ENCODE measurements around the gene RPL38. TPM values are rescaled to one million over a fixed set of nuclear protein-coding genes. Genes with fewer than 3 reads are reported as not detected.

The RPL38 gene
- total and polyA plus RNA-seq, 5 donors from 2014 or later = 1,316 to 2,253 (median 2,032) TPM

GRCh38 chr17:74257311-74257710 lies 53.8 kb downstream of the RPL38 start:
- H3K4me1 Mint-ChIP-seq = peaks cover 0 to 4% (median 2%) of the 10 kb centered on the region in 4 donors
- H3K4me3 Mint-ChIP-seq = no peak overlapping the region
- Histone ChIP-seq H3K27me3 (ENCODE audit: control insufficient read depth, insufficient read depth, low read length) (no peaks in the 10 kb centered on the region), H3K4me3 (ENCODE audit: low read depth, low read length) (no peak overlapping the region), H3K36me3 (ENCODE audit: control insufficient read depth, insufficient read depth, low read length) (peaks cover 14% of the 10 kb centered on the region), H3K4me1 (ENCODE audit: control insufficient read depth, insufficient read depth, low read length, poor library complexity, severe bottlenecking) (no peaks in the 10 kb centered on the region), H3K27ac (ENCODE audit: insufficient read depth, low read length, poor library complexity, severe bottlenecking) (no peak overlapping the region), H3K9me3 (ENCODE audit: control insufficient read depth in 2 of 2, low read length in 2 of 2) (no peaks in the 10 kb centered on the region)
- peak overlapping the region in 1 of 3 donors; percentile 59 for H3K27ac Mint-ChIP-seq
- no peak for DNase-seq
- no peaks in the 10 kb centered on the region for H3K27me3 Mint-ChIP-seq
- H3K36me3 Mint-ChIP-seq = peaks cover 19% of the 10 kb centered on the region
- ATAC-seq (ENCODE audit: low read depth in 2 of 2) = no peak
- H3K9me3 Mint-ChIP-seq = peaks cover 0 to 1% (median 0%) of the 10 kb centered on the region in 7 donors

DNA sequence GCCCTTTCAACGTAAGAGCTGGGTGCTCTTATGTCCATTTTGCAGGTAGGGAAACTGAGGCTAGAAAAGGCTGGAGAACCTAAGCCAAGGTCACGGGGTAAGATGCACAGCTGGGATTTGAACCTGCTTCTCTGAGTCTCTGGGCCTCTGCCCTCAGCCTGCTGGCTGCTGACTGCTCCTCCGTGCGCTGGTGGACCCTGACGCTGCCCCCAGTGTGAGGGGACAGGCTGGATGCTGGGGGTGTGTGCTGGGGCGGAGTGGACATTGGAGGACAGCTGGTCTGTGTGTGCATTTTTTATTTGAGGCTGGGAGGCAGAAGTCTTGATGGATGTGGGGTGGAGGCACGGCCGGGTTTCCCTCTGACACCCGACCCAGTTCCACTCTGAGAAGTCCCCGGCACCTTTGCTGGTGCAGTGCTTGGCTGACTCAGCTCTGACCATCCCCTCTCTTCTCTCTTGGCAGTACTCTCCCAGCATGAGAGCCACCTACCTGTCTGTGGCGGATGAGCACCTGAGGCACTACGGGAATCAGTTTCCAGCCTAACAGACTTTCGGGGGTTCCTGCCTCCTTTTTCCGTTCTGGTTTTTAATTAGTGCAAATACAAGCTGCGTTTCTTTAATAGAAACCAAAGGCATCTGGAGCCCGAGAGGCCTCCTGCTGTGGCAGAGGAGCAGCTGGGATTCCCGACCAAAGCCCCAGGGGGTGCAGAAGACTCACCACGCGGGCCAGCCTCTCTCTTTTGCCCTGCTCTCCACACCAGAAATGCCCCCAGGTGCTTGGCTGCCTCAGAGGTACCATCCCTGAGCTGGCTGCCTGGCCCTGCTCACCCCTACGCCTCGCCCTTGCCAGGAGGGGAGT lies 56.4 kb downstream of the RPL38 start:
- Histone ChIP-seq H3K4me3 (ENCODE audit: low read depth, low read length) (no peak overlapping the region), H3K36me3 (ENCODE audit: control insufficient read depth, insufficient read depth, low read length) (peaks cover 4% of the 10 kb centered on the region), H3K27ac (ENCODE audit: insufficient read depth, low read length, poor library complexity, severe bottlenecking) (no peak overlapping the region), H3K4me1 (ENCODE audit: control insufficient read depth, insufficient read depth, low read length, poor library complexity, severe bottlenecking) (no peaks in the 10 kb centered on the region), H3K9me3 (ENCODE audit: control insufficient read depth in 2 of 2, low read length in 2 of 2) (no peaks in the 10 kb centered on the region), H3K27me3 (ENCODE audit: control insufficient read depth, insufficient read depth, low read length) (no peaks in the 10 kb centered on the region)
- ATAC-seq (ENCODE audit: low read depth in 2 of 2) = no peak
- H3K27me3 Mint-ChIP-seq = no peaks in the 10 kb centered on the region
- no peak overlapping the region for H3K4me3 Mint-ChIP-seq
- no peaks in the 10 kb centered on the region for H3K9me3 Mint-ChIP-seq
- DNase-seq = no peak
- H3K4me1 Mint-ChIP-seq = peaks cover 0 to 4% (median 4%) of the 10 kb centered on the region in 4 donors
- H3K27ac Mint-ChIP-seq = peak overlapping the region in 1 of 3 donors; percentile 20
- H3K36me3 Mint-ChIP-seq = peaks cover 10% of the 10 kb centered on the region

Other genes with a start within 250 kb of the RPL38 start
- gene TTYH2, start 9.9 kb downstream of the RPL38 start, total RNA-seq = 23.3 TPM
- 10 to 100 TPM in 2 of 4 donors, 1 to 10 TPM in 2; 6.7 to 13.8 (median 9.9) TPM for gene TTYH2, start 9.9 kb downstream of the RPL38 start, polyA plus RNA-seq
- 1.5 TPM for gene DNAI2, start 70.6 kb downstream of the RPL38 start, total RNA-seq
- gene DNAI2, start 70.6 kb downstream of the RPL38 start, polyA plus RNA-seq = under 1 TPM in 2 of 4 donors, not detected in 2; 0.10 to 0.23 TPM
- gene KIF19, start 122.5 kb downstream of the RPL38 start, total RNA-seq = 1.8 TPM
- 1 to 10 TPM; 1.2 to 1.7 (median 1.3) TPM for gene KIF19, start 122.5 kb downstream of the RPL38 start, polyA plus RNA-seq
- not detected for gene BTBD17, start 158.2 kb downstream of the RPL38 start, total RNA-seq
- under 1 TPM in 1 of 4 donors, not detected in 3; 0.09 TPM for gene BTBD17, start 158.2 kb downstream of the RPL38 start, polyA plus RNA-seq
- not detected for gene GPR142, start 163.8 kb downstream of the RPL38 start, total RNA-seq
- not detected for gene GPR142, start 163.8 kb downstream of the RPL38 start, polyA plus RNA-seq
- not detected for gene GPRC5C, start 228.4 kb downstream of the RPL38 start, total RNA-seq
- not detected for gene GPRC5C, start 228.4 kb downstream of the RPL38 start, polyA plus RNA-seq

All from CD4-positive, CD25-positive, alpha-beta regulatory T cell (primary cell).